Measurements from ENCODE around the gene GYG2. TPM values are rescaled to one million over a fixed set of nuclear protein-coding genes. Genes with fewer than 3 reads are reported as not detected.
"Not testable (repeated sequence)": the region's sequence is repeated elsewhere in the genome, so short reads cannot be mapped to it uniquely, and the experiment has no call there.

GYG2 gene
- total RNA-seq, 1 experiment from 2014 or later = 9.7 TPM

- DNase-seq (ENCODE audit: extremely low read depth, low read depth) = no peak
Observed at GRCh38 chrX:2898846-2899512, 70.2 kb downstream of the GYG2 start.

DNA sequence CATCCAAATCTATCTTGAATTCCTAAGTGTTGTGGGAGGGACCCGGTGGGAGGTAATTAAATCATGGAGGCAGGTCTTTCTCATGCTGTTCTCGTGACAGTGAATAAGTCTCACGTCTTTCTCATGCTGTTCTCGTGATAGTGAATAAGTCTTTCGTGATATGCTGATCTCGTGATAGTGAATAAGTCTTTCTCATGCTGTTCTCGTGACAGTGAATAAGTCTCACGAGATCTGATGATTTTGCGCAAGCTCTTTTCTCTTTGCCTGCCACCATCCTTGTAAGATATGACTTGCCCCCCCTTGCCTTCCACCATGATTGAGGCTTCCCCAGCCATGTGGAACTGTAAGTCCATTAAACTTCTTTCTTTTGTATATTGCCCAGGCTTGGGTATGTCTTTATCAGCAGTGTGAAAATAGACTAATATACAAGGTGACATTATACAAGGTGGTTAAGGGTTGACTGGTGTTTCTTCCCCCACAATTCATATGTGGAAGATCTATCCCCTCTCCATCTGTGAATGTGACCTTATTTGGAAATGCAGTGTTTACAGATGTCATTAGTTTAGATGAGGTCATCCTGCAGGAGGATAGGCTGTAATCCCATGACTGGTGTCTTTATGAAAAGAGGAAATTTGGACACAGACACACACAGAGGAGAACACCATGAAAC, 72.8 kb downstream of the GYG2 start:
- no peak for DNase-seq (ENCODE audit: extremely low read depth, low read depth)

GRCh38 chrX:2902841-2903240, 74.1 kb downstream of the GYG2 start:
- no peak for DNase-seq (ENCODE audit: extremely low read depth, low read depth)

DNA sequence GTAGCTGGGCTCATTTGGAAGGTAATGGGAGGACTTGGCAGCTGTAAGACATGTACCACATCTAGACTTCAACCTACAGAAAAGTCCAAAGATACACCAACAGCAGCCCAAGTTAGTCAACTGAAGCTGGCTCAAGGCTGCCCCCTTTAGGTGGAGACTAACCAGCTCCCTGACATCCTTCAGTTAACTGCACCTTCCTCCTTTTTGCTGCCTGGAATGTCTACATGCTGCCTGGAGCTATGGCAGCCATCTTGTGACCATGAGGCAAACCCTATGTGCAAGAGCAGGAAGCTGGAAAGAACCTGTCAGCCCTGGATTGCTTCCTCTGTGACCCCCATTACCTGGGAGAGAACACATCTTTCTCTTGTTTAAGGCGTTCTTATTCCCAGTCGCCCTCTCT, 74.6 kb downstream of the GYG2 start:
- no peak for DNase-seq (ENCODE audit: extremely low read depth, low read depth)

GRCh38 chrX:2907295-2907694, 78.6 kb downstream of the GYG2 start:
- DNase-seq (ENCODE audit: extremely low read depth, low read depth) = no peak

GRCh38 chrX:2908125-2908685, 79.5 kb downstream of the GYG2 start:
- DNase-seq (ENCODE audit: extremely low read depth, low read depth) = no peak

- DNase-seq (ENCODE audit: extremely low read depth, low read depth) = no peak
Observed at GRCh38 chrX:2910109-2910508, 81.4 kb downstream of the GYG2 start.

DNA sequence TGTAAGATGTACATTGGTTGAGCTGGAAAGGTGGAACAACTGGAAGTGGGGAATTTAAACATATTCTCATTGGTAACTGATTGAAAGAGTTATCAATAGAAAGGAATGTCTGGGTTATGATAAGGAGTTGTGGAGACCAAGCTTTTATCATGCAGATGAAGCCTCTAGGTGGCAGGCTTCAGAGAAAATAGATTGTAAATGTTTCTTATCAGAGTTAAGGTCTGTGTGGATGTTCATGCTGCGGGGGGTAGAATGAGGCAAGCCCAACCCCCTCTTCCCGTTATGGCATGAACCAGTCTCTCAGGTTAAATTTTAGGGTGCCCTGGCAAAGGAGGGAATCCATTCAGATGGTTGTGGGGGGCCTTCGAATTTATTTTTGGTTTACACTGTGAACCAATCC, 84.4 kb downstream of the GYG2 start:
- DNase-seq (ENCODE audit: extremely low read depth, low read depth) = no peak

DNA sequence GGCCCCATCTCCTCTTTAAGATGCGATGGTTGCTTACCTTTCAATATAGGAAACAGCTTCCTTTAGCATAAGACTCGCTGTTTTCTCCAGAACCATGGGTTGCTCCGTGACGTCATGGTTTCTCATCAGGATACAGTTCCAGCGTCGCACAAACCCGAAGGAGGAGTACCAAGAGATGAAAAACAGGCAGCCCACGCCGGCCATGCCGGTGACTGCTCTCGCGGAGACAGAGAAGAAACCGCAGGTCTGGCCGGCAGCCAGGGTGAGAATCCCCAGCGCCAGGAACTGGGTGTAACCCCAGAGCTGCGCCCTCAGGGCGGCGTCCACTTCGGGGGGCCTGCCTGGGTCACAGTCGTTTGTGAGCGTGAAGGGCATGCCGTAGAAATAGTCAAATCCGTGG, 89.0 kb downstream of the GYG2 start:
- no peak for DNase-seq (ENCODE audit: extremely low read depth, low read depth)

DNA sequence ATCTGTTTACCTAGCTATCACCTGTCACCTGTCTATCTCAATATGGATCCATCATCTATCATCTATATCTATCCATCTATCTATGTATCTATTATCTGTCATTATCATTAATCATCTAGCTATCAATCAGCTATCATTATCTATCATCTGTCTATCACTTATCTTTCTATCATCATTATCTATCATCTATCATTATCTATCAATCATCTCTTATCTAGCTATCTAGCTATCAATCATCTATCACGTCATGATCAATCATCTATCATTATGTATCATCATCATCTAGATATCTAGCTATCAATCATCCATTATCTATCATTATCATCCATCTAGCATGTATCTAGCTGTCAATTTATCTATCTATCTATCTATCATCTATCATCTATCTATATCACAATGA, 92.5 kb downstream of the GYG2 start:
- no peak for DNase-seq (ENCODE audit: extremely low read depth, low read depth)

- no peak for DNase-seq (ENCODE audit: extremely low read depth, low read depth)
Observed at GRCh38 chrX:2921750-2922149, 93.0 kb downstream of the GYG2 start.

DNA sequence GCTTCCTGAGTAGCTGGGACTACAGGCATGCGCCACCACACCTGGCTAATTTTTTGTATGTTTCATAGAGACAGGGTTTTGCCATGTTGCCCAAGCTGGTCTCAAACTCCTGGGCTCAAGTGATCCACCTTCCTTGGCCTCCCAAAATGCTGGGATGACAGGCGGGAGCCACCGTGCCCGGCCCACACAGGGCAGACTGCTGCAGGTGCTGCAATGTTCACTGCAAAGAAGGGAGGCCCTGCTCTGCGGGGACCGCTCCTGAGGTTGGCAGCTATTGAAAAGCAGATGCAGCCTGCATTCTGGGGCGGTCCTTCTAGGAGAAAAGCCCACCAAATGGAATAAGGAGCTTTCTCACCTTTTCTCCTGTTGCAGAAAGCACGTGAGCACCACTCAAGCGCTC, 95.4 kb downstream of the GYG2 start:
- no peak for DNase-seq (ENCODE audit: extremely low read depth, low read depth)

GRCh38 chrX:2926255-2926654, 97.5 kb downstream of the GYG2 start:
- DNase-seq (ENCODE audit: extremely low read depth, low read depth) = not testable (repeated sequence)

DNA sequence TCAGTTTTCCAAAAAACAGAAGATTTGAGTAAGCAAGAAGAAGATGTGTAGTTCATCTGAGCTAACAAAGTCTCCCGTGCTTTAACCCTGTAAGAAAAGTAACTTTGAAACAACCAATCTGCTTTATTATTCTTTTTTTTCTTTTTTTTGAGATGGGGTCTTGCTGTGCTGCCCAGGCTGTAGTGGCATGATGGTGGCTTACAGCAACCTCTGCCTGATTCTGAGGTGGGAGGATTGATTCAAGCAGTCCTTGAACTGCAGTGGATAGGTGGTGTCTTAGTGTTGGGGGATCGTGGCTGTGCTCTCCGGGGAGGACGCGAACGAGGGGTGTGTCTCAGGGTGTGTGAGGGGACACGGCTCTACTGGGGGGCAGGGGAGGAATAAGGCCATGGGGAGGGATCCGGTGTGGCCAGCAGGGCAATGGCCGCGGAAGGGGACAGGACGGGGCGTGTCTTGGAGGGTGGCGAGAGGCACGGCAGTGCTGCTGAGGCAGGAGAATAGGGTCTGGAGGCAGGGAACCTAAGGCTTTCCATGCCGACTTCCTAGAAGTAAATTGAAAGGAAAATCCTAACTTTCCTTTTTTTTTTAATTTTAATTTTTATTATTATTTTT, 98.0 kb downstream of the GYG2 start:
- no peak for DNase-seq (ENCODE audit: extremely low read depth, low read depth)

DNA sequence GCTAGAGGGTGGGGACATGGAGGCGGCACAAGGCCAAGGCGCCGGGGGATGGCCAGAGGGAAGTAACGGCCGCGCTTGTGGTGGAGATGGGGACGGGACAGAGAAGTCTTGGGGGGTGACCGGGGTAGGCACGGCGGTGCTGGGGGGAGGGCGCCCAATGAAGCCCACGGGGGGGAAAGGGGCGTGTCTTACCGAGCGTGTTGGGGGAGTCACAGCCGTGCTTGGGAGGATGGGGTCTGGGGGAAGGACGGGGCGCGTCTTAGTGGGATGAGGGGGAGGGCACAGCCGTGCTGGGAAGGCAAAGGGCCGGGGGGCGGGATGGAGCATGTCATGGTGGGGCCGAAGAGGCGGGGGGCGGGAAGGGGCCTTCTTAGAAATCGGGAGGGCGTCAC, 99.5 kb downstream of the GYG2 start:
- DNase-seq (ENCODE audit: extremely low read depth, low read depth) = peak; percentile 14

DNA sequence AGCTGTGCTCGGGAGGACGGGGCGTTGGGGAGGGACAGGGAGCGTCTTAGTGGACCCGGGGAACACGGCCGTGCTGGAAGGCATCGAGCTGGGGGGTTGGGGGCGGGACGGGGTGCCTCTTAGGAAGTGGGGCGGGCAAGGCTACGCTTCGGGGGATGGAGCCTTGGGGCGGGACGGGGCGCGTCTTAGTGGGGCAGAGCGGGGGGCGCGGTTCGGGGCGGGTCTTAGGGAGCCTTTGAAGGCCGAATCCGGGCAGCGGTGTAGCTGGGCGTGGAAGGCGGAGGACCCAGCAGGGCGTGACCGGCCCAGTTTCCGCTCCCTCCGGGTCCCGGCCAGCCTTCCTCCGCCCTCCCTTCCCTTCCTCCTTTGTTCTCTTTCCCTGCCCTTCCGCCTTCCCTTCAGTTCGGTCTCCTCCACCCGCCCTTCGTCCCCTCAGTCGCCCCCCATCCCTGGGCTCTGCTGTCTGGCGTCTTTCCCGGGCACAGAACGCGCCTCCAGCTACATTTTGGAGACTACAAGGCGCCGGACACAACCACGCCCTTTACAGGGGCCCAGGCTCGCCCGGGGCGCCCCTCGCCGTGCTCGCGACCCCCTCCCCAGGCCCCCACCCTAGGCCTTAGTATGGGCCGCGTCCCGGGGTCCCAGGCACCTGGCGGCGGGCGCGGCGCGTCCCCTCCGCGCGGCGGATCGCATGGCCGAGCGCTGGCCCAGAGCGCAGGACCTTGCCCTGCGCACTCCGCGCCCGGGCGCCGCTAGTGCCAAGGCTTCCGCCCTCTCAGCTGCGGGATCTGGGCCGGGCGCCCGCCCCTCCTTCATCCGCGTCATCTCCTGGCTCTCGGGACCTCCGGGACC, 100.1 kb downstream of the GYG2 start, which contains the start of gene ARSD:
TSS of gene ARSD (minus strand) at position 757 of the 852 bp plus-strand sequence. CDS start at position 693, 64 bp downstream.
- peak; percentile 80 for DNase-seq (ENCODE audit: extremely low read depth, low read depth)

GRCh38 chrX:2931155-2931554, 102.4 kb downstream of the GYG2 start:
- DNase-seq (ENCODE audit: extremely low read depth, low read depth) = no peak

DNA sequence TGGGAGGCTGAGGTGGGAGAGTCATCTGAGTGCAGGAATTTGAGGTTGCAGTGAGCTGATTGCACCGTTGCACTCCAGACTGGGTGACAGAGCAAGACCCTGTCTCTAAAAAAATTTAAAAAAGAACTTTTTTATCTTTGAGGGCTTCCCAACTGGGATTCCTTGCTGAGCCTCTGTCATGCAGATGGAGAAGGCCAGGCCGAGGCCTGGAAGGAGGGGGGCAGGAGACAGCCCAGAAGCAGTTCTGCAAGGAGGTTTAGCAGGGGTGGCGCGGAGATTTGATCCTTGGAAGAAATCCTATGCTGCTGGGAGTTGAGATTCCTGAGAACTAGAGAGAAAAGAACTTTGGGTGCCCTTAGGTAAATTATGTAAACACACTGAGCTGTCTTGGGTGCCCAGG, 102.9 kb downstream of the GYG2 start:
- no peak for DNase-seq (ENCODE audit: extremely low read depth, low read depth)

Data from NCI-H460 (cell line).